H1 (cell line): Measurements from ENCODE around the gene ZNF468. TPM values are rescaled to one million over a fixed set of nuclear protein-coding genes. Genes with fewer than 3 reads are reported as not detected.

Experiments used
- CTCF ChIA-PET: fragments of 300-600 bp; sonication (Branson Sonifier 250); formaldehyde crosslinking; loops from one replicate; lab custom pipeline; 2021; ENCODE audit not compliant: partially characterized antibody; lab: Charles Lee
- POLR2A ChIA-PET: fragments of 300-600 bp; sonication (Branson Sonifier 250); formaldehyde crosslinking; loops from one replicate; lab custom pipeline; 2021; ENCODE audit warnings: inconsistent platforms; ENCODE audit not compliant: partially characterized antibody; lab: Charles Lee
- DNase-seq, 2 experiments: peaks; one replicate each; pipeline versions ENCODE4 v3.0.0 to v3.0.0-alpha.2; 2010 to 2022; ENCODE audit warnings: low spot score in 2 of 2, low read depth in 1 of 2, mixed read lengths in 1 of 2
- FAIRE-seq: peaks from 2 replicates; lab custom pipeline; 2011; peaks lifted over from hg19 to GRCh38; lab: Jason Lieb, UNC
- H2AFZ ChIP-seq: 2 replicates; pipeline ENCODE4 v1.8.1; 2012; ENCODE audit warnings: low read length, inconsistent platforms
- H2AK5ac ChIP-seq: 2 replicates; pipeline ENCODE4 v1.6.1; 2013; ENCODE audit warnings: low read depth, low read length
- H2BK120ac ChIP-seq: replicated peaks from 2 replicates; pipeline ENCODE3; 2013; ENCODE audit warnings: low read depth, low read length, inconsistent platforms
- H2BK12ac ChIP-seq: 2 replicates; pipeline ENCODE4 v1.6.1; 2013; ENCODE audit warnings: low read depth, low read length
- H2BK15ac ChIP-seq: 2 replicates; pipeline ENCODE4 v1.6.1; 2013; ENCODE audit warnings: low read length
- H2BK20ac ChIP-seq: 2 replicates; pipeline ENCODE4 v1.6.1; 2013; ENCODE audit warnings: low read length
- H2BK5ac ChIP-seq: 2 replicates; pipeline ENCODE4 v1.6.1; 2013; ENCODE audit warnings: low read depth, low read length
- H3K14ac ChIP-seq: 2 replicates; pipeline ENCODE4 v1.6.1; 2013; ENCODE audit warnings: inconsistent platforms; ENCODE audit not compliant: insufficient read length
- H3K18ac ChIP-seq: 2 replicates; pipeline ENCODE4 v1.6.1; 2013; ENCODE audit warnings: low read length; ENCODE audit errors: extremely low read depth
- H3K23ac ChIP-seq: 2 replicates; pipeline ENCODE4 v1.6.1; 2013; ENCODE audit warnings: inconsistent platforms; ENCODE audit not compliant: insufficient read length
- H3K23me2 ChIP-seq: 2 replicates; pipeline ENCODE4 v1.6.1; 2013; ENCODE audit warnings: low read depth, low read length
- H3K27ac ChIP-seq: 2 replicates; pipeline ENCODE4 v1.6.1; 2011; ENCODE audit warnings: low read depth, low read length, inconsistent platforms
- H3K27me3 ChIP-seq, 4 experiments: replicated peaks in 1 of 4; 1 replicate in 1 of 4; 2 replicates in 3 of 4; pipeline versions ENCODE4 v1.6.1 to v1.8.1; 2011 to 2013; ENCODE audit warnings: low read length in 3 of 4, mild to moderate bottlenecking in 3 of 4, inconsistent platforms in 2 of 4, mixed read lengths in 2 of 4, moderate library complexity in 1 of 4; ENCODE audit not compliant: control insufficient read depth in 3 of 4, insufficient read depth in 3 of 4; ENCODE audit errors: extremely low read depth in 1 of 4
- H3K36me3 ChIP-seq, 4 experiments: 2 replicates each; pipeline versions ENCODE4 v1.6.1 to v1.8.1; 2011 to 2013; ENCODE audit warnings: mild to moderate bottlenecking in 4 of 4, low read length in 3 of 4, moderate library complexity in 2 of 4, control low read depth in 1 of 4, inconsistent platforms in 1 of 4; ENCODE audit not compliant: insufficient read depth in 4 of 4, control insufficient read depth in 2 of 4
- H3K4ac ChIP-seq: replicated peaks from 2 replicates; pipeline ENCODE3; 2013; ENCODE audit warnings: low read length, low read depth, mixed read lengths, inconsistent platforms; ENCODE audit not compliant: insufficient read length
- H3K4me1 ChIP-seq, 4 experiments: replicated peaks in 1 of 4; 1 replicate in 1 of 4; 2 replicates in 3 of 4; pipeline versions ENCODE4 v1.6.1 to v1.8.1; 2011 to 2013; ENCODE audit warnings: low read length in 3 of 4, inconsistent platforms in 2 of 4, mixed read lengths in 1 of 4; ENCODE audit not compliant: insufficient read depth in 4 of 4, control insufficient read depth in 3 of 4
- H3K4me2 ChIP-seq, 2 experiments: 2 replicates each; pipeline versions ENCODE4 v1.6.1 to v1.8.1; 2011 to 2013; ENCODE audit warnings: low read depth in 2 of 2, low read length in 2 of 2, control low read depth in 1 of 2, inconsistent platforms in 1 of 2, mild to moderate bottlenecking in 1 of 2; ENCODE audit not compliant: insufficient read depth in 1 of 2
- H3K4me3 ChIP-seq, 4 experiments: fragments of 200-600, 300-600 bp in 1 of 4; sonication (generic), shearing (Covaris generic), sonication (Bioruptor Twin) in 1 of 4; 2 replicates each; pipeline versions ENCODE4 v1.5.1 to v1.8.1; 2011 to 2016; ENCODE audit warnings: low read length in 4 of 4, low read depth in 3 of 4, control low read depth in 2 of 4, inconsistent platforms in 2 of 4, mild to moderate bottlenecking in 2 of 4, mixed read lengths in 1 of 4, moderate library complexity in 1 of 4; ENCODE audit not compliant: insufficient read depth in 2 of 4; ENCODE audit errors: extremely low read depth in 1 of 4
- H3K56ac ChIP-seq: replicated peaks from 2 replicates; pipeline ENCODE3; 2013; ENCODE audit warnings: low read depth, mild to moderate bottlenecking, mixed read lengths, low read length, inconsistent platforms; ENCODE audit not compliant: insufficient read length
- H3K79me1 ChIP-seq: 2 replicates; pipeline ENCODE4 v1.6.1; 2013; ENCODE audit warnings: low read depth, low read length, control low read depth
- H3K79me2 ChIP-seq, 2 experiments: 2 replicates each; pipeline versions ENCODE4 v1.6.1 to v1.8.1; 2012 to 2013; ENCODE audit warnings: low read length in 2 of 2, mild to moderate bottlenecking in 2 of 2, inconsistent platforms in 1 of 2; ENCODE audit not compliant: insufficient read depth in 2 of 2, control insufficient read depth in 1 of 2
- H3K9ac ChIP-seq, 4 experiments: replicated peaks in 1 of 4; 1 replicate in 1 of 4; 2 replicates in 3 of 4; pipeline versions ENCODE4 v1.6.1 to v1.8.1; 2011 to 2013; ENCODE audit warnings: low read depth in 3 of 4, low read length in 3 of 4, control low read depth in 2 of 4, mild to moderate bottlenecking in 2 of 4, moderate library complexity in 2 of 4, inconsistent platforms in 1 of 4; ENCODE audit errors: extremely low read depth in 1 of 4
- H3K9me3 ChIP-seq, 2 experiments: 2 replicates each; pipeline versions ENCODE4 v1.6.1 to v1.8.1; 2012 to 2013; ENCODE audit warnings: mild to moderate bottlenecking in 2 of 2, moderate library complexity in 2 of 2, control low read depth in 1 of 2, inconsistent platforms in 1 of 2, low read depth in 1 of 2, low read length in 1 of 2, mixed read lengths in 1 of 2; ENCODE audit not compliant: insufficient read depth in 2 of 2
- H4K20me1 ChIP-seq, 2 experiments: replicated peaks in 1 of 2; 2 replicates each; pipeline versions ENCODE3 to v1.8.1; 2011 to 2013; ENCODE audit warnings: inconsistent platforms in 2 of 2, low read length in 2 of 2, mild to moderate bottlenecking in 1 of 2; ENCODE audit not compliant: insufficient read depth in 2 of 2, control insufficient read depth in 1 of 2
- H4K5ac ChIP-seq: 2 replicates; pipeline ENCODE4 v1.6.1; 2013; ENCODE audit warnings: low read length, low read depth, mixed read lengths, inconsistent platforms; ENCODE audit not compliant: insufficient read length
- H4K8ac ChIP-seq: 2 replicates; pipeline ENCODE4 v1.8.0; 2013; ENCODE audit warnings: mild to moderate bottlenecking, moderate library complexity, low read length, inconsistent platforms; ENCODE audit not compliant: insufficient read depth; ENCODE audit errors: extremely low read depth
- H4K91ac ChIP-seq: replicated peaks from 2 replicates; pipeline ENCODE3; 2013; ENCODE audit warnings: low read length, mixed read lengths, inconsistent platforms; ENCODE audit not compliant: insufficient read length
- BACH1 ChIP-seq: IDR thresholded peaks from 2 replicates; pipeline ENCODE4 v1.6.1; 2012; ENCODE audit warnings: low read length, improper control_type of control experiment
- CBX5 ChIP-seq: fragments of 300-800, 300-1000 bp; sonication (generic); IDR thresholded peaks from 2 replicates; pipeline ENCODE4 v1.7.1; 2016; ENCODE audit warnings: antibody characterized with exemption, low read length, low read depth
- CREB1 ChIP-seq: IDR thresholded peaks from 2 replicates; pipeline ENCODE4 v1.6.1; 2012; ENCODE audit warnings: inconsistent platforms
- E2F6 ChIP-seq: IDR thresholded peaks from 2 replicates; pipeline ENCODE4 v1.6.1; 2012; ENCODE audit warnings: inconsistent platforms
- HDAC2 ChIP-seq, 2 experiments: fragments of 300-600 bp in 1 of 2; sonication (generic) in 1 of 2; IDR thresholded peaks; 2 replicates each; pipeline ENCODE4 v1.6.1; 2011 to 2012; ENCODE audit warnings: low read depth in 2 of 2, low read length in 2 of 2, mild to moderate bottlenecking in 2 of 2, moderate library complexity in 2 of 2, borderline replicate concordance in 1 of 2, inconsistent platforms in 1 of 2
- HDAC6 ChIP-seq: IDR thresholded peaks from one replicate; pipeline ENCODE4 v1.7.1; 2012; ENCODE audit warnings: low read depth, mild to moderate bottlenecking, inconsistent platforms, low read length, moderate library complexity
- KDM4A ChIP-seq: IDR thresholded peaks from one replicate; pipeline ENCODE4 v1.7.1; 2012; ENCODE audit warnings: low read depth, mild to moderate bottlenecking, moderate library complexity, low read length, inconsistent platforms; ENCODE audit not compliant: severe bottlenecking
- POLR2A ChIP-seq, 2 experiments: IDR thresholded peaks; 1 replicate in 1 of 2; 2 replicates in 1 of 2; pipeline ENCODE4 v1.6.1; 2011; ENCODE audit warnings: low read depth in 2 of 2, low read length in 2 of 2, mild to moderate bottlenecking in 2 of 2; ENCODE audit errors: control extremely low read depth in 1 of 2
- POU5F1 ChIP-seq: IDR thresholded peaks from 2 replicates; pipeline ENCODE4 v1.6.1; 2011; ENCODE audit warnings: low read depth, mild to moderate bottlenecking, low read length, moderate library complexity
- RBBP5 ChIP-seq: IDR thresholded peaks from 2 replicates; pipeline ENCODE4 v1.7.1; 2012; ENCODE audit warnings: low read depth, mild to moderate bottlenecking, inconsistent platforms, low read length, moderate library complexity, borderline replicate concordance
- SAP30 ChIP-seq: fragments of 300-600 bp; sonication (generic); IDR thresholded peaks from 2 replicates; pipeline ENCODE4 v1.7.1; 2012; ENCODE audit warnings: low read length, moderate library complexity, mild to moderate bottlenecking, inconsistent platforms; ENCODE audit not compliant: insufficient read depth, insufficient replicate concordance
- SRF ChIP-seq: IDR thresholded peaks from 2 replicates; pipeline ENCODE4 v1.6.1; 2011; ENCODE audit warnings: mild to moderate bottlenecking, low read depth, low read length, moderate library complexity
- TBP ChIP-seq: IDR thresholded peaks from 2 replicates; pipeline ENCODE4 v1.6.1; 2011; ENCODE audit warnings: low read depth, low read length, improper control_type of control experiment
- YY1 ChIP-seq: IDR thresholded peaks from 2 replicates; pipeline ENCODE4 v1.6.1; 2011; ENCODE audit warnings: low read depth, mild to moderate bottlenecking, low read length
- ZNF274 ChIP-seq: IDR thresholded peaks from 2 replicates; pipeline ENCODE4 v1.7.0; 2012; ENCODE audit warnings: low read length, borderline replicate concordance; ENCODE audit errors: extremely low read depth
- WGBS, 2 experiments: shearing (Covaris generic) in 1 of 2; methylation state at CpG; one replicate each; pipeline versions ENCODE4 v1.1.6 to v1.1.7; 2013 to 2015; ENCODE audit warnings: low lambda C conversion rate in 2 of 2, mixed read lengths in 2 of 2, inconsistent platforms in 1 of 2, low coverage in 1 of 2, missing lambda C conversion rate in 1 of 2; ENCODE audit not compliant: insufficient replicate concordance in 2 of 2, insufficient coverage in 1 of 2, insufficient read length in 1 of 2; ENCODE audit errors: extremely low coverage in 1 of 2, missing lambda C conversion rate in 1 of 2; 5-methylcytosine and 5-hydroxymethylcytosine counted together
- polyA plus RNA-seq, 7 experiments: library from polyadenylated mRNA; depleted of rRNA in 3 of 7; stranded (reverse) in 5 of 7; unstranded in 2 of 7; fragments of >200 nt in 5 of 7; fragments of 200-250 nt in 2 of 7; gene quantifications; 1 replicate in 5 of 7; 2 replicates in 1 of 7; 4 replicates in 1 of 7; pipeline versions ENCODE4 v1.2.1 to v1.2.3, GENCODE V29; 2011 to 2013; ENCODE audit warnings: missing spikeins in 2 of 7, mixed read lengths in 2 of 7
- total RNA-seq: library from RNA; stranded (reverse); fragmentation: NEBNext Ultra II Directional; extraction: Animal tissue kit (Norgen Biotek cat#: 25700); gene quantifications from 2 replicates; pipeline ENCODE4 v1.2.1, GENCODE V29; 2021

ZNF468 gene
- total and polyA plus RNA-seq, 2 of the 8 experiments (the other 6 are each of a cell fraction or from before 2014, with no cell fraction given): 13.5 to 26.1 TPM

GRCh38 chr19:52871466-52871865 lies 14.0 kb upstream of the ZNF468 start:
- WGBS, 2 experiments: 92% methylated on average over 3 of the region's 3 CpGs; no CpG with 5 or more reads in 1 of the 2 experiments
- H3K4me3 ChIP-seq: no peak overlapping the region
- TF ChIP-seq POLR2A (IDR thresholded peaks at IDR 0.05; ENCODE audit: control extremely low read depth in 1 of 2, low read depth in 2 of 2, low read length in 2 of 2) (no peak), RBBP5 (no peak), ZNF274 (no peak), TBP (no peak), YY1 (no peak), SAP30 (no peak), KDM4A (no peak), BACH1 (no peak), HDAC2 (IDR thresholded peaks at IDR 0.05; ENCODE audit: borderline replicate concordance in 1 of 2, low read depth in 2 of 2, low read length in 2 of 2) (no peak), HDAC6 (no peak), E2F6 (no peak), POU5F1 (no peak), CBX5 (no peak), SRF (no peak), CREB1 (no peak)

More at GRCh38 chr19:52871466-52871865, 14.0 kb upstream of the ZNF468 start:
- H3K18ac ChIP-seq: no peak overlapping the region
- no peak overlapping the region for H3K4ac ChIP-seq
- H3K14ac ChIP-seq: no peak overlapping the region
- H3K79me1 ChIP-seq: no peaks in the 10 kb centered on the region
- no peak overlapping the region for H2AFZ ChIP-seq
- DNase-seq: no peak
- no peak overlapping the region for H2BK12ac ChIP-seq
- no peak overlapping the region for H2BK5ac ChIP-seq
- H3K56ac ChIP-seq: no peak overlapping the region
- H3K4me2 ChIP-seq: no peak overlapping the region
- no peak overlapping the region for H3K27ac ChIP-seq
- no peak overlapping the region for H4K91ac ChIP-seq
- H3K36me3 ChIP-seq: no peaks in the 10 kb centered on the region
- H2BK20ac ChIP-seq: no peak overlapping the region
- H4K5ac ChIP-seq: no peak overlapping the region
- no peaks in the 10 kb centered on the region for H3K4me1 ChIP-seq
- H2AK5ac ChIP-seq: no peak overlapping the region
- FAIRE-seq: no peak
- CTCF ChIA-PET: interaction anchor here (1.0 kb wide), 1 partner anchor 122 kb away, joined by 3 read pairs; no protein-coding TSS in a partner anchor
- H4K20me1 ChIP-seq: no peaks in the 10 kb centered on the region
- no peak overlapping the region for H4K8ac ChIP-seq
- H2BK120ac ChIP-seq: no peak overlapping the region
- no peak overlapping the region for H3K9ac ChIP-seq
- no peaks in the 10 kb centered on the region for H3K79me2 ChIP-seq
- no peaks in the 10 kb centered on the region for H3K23me2 ChIP-seq
- H3K23ac ChIP-seq: no peak overlapping the region
- H2BK15ac ChIP-seq: no peak overlapping the region
- POLR2A ChIA-PET: interaction anchor here (2.0 kb wide), 1 partner anchor 26 kb away, joined by 9 read pairs; the partner anchor contains the start of gene ZNF320
- no peaks in the 10 kb centered on the region for H3K9me3 ChIP-seq
- H3K27me3 ChIP-seq: no peaks in the 10 kb centered on the region
